Measurements from ENCODE around the gene MGMT. TPM values are rescaled to one million over a fixed set of nuclear protein-coding genes. Genes with fewer than 3 reads are reported as not detected.

MGMT gene
- total RNA-seq, 2 donors from 2014 or later = 18.7 to 22.4 TPM

DNA sequence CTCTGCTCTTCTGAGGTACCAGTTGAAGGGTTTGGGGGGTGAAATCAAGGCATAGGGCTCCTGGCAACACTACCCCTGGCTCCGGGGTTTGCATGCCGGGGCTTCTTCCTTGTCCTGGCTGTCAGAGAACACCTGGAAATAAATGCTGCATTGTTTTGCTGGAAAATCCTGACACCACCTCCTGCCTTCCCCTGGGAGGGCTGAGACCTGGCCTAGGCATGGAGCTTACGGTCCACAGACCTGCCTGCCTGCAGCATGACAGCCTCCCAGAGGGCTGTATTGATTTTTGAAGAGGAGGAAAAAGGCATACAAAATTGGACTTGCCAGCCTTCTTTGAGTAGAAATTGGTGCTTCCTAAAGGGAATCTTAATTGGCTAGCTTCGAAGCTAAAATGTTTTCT, 227.1 kb downstream of the MGMT start:
- Mint-ChIP-seq H3K9me3 (no peaks in the 10 kb centered on the region), H3K36me3 (ENCODE audit: low read depth) (no peaks in the 10 kb centered on the region), H3K4me3 (no peak overlapping the region), H3K4me1 (peaks cover 5% of the 10 kb centered on the region), H3K27ac (no peak overlapping the region), H3K27me3 (no peaks in the 10 kb centered on the region)
- ATAC-seq (replicated peaks) = no peak

DNA sequence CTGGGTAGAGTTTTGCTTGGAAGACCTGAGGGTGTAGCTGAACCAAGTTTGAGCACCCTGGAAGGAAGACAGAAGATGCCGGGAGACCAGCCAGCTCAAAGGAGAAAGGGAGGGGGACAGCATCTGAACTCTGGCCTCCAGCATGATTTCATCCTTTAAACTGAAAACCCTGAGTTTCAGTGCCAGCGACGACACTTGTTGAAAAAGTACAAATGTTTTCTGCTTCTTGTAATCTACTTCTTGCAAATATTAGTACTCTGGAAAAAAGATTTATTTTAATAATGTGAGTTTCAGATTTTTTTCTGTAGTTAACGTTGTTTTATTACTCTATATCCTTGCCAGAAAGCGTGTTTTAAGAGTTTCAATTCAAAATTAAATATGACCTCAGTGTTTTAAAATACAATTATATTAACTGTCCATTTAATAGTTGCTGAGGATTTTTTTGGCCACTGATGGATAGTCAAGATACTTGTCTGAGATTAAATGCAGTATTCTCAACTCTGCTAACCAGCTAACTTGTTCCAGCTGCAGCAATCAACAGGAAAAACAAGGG, 227.7 kb downstream of the MGMT start:
- peaks cover 5% of the 10 kb centered on the region for H3K4me1 Mint-ChIP-seq
- H3K27ac Mint-ChIP-seq = no peak overlapping the region
- no peaks in the 10 kb centered on the region for H3K9me3 Mint-ChIP-seq
- no peaks in the 10 kb centered on the region for H3K27me3 Mint-ChIP-seq
- H3K4me3 Mint-ChIP-seq = no peak overlapping the region
- no peaks in the 10 kb centered on the region for H3K36me3 Mint-ChIP-seq (ENCODE audit: low read depth)
- ATAC-seq (replicated peaks) = no peak

DNA sequence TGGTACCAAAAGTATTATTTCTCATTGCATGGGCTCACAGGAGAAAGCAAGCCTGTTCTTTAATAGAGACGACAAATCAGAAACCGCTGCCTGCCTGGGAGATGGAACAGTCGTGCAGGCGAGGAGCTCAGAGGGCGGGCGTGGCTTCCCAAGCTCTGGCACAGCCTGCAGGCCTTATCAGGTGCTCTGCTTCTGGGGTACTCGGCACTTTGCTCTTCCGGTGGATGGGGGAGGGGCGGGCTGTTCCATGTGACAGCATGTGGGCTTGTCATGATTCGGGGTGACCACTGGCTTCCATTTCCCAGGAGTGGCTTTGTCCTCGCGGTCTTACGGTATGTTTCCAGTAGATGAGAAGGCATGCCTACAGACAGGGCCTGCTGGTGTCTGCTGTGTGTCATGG, 228.6 kb downstream of the MGMT start:
- H3K4me1 Mint-ChIP-seq = peaks cover under 1% of the 10 kb centered on the region
- H3K4me3 Mint-ChIP-seq = no peak overlapping the region
- no peaks in the 10 kb centered on the region for H3K27me3 Mint-ChIP-seq
- ATAC-seq (replicated peaks) = no peak
- H3K27ac Mint-ChIP-seq = no peak overlapping the region
- H3K36me3 Mint-ChIP-seq (ENCODE audit: low read depth) = no peaks in the 10 kb centered on the region
- no peaks in the 10 kb centered on the region for H3K9me3 Mint-ChIP-seq

DNA sequence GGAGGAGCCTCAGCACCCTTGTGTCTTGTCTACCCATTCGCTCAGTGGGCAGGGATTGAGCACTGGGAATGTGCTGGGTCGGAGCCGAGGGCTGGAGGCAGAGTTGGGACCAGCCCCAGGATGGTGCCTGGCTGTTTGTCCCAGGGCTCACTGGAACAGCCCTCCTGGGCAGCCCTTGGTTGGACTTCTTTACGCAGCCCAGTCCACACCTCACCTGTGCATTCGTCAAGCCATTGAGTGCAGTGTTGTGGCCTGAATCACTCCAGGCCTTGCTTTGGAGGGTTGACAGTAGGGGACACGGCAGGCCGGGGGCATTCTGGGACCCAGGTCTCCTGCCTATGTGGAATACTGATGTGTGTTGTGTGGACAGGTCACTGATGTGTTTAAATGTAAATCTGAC, 229.6 kb downstream of the MGMT start:
- Mint-ChIP-seq H3K27me3 (no peaks in the 10 kb centered on the region), H3K9me3 (no peaks in the 10 kb centered on the region), H3K36me3 (ENCODE audit: low read depth) (peaks cover 4% of the 10 kb centered on the region), H3K4me1 (no peaks in the 10 kb centered on the region), H3K4me3 (no peak overlapping the region), H3K27ac (no peak overlapping the region)
- ATAC-seq (replicated peaks) = no peak

DNA sequence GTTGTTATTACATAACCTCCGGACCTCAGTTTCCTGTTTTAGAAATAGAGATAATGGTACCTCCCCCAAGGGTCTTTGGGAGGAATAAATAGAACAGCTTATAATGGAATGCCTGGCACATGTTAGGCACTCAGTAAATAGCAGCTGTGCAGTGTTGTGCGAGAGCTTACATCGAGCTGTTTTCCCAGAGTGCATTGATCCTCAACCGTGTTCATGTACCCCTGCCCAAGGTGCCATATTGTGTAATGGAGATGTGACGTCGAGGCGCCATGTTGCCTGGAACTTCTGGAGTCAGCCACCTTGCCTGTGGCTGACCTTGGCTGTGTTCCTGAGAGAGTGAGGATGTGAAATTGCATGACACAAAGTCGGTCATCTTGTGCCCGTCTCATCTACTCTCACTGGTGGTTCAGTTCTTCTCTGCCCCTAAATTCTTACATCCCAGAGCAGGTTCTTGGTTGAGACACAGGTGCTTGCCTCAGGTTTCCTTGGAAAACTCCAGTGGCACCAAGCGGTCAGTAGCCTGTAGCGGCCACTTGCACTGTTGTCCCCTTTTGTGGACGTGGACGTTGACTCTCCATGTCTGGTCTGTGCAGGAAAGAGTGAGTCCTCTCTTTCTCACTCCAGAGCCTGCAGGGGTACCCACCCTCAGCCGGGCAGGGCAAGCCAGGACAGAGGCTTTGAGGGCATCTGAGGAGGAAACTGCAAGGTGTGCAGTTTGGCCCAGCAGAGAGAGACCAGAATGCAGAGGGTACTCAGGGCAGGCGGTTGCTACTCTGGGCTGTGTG, 230.6 kb downstream of the MGMT start:
- Mint-ChIP-seq H3K27me3 (no peaks in the 10 kb centered on the region), H3K4me1 (no peaks in the 10 kb centered on the region), H3K27ac (no peak overlapping the region), H3K9me3 (no peaks in the 10 kb centered on the region), H3K36me3 (ENCODE audit: low read depth) (peaks cover 6% of the 10 kb centered on the region), H3K4me3 (no peak overlapping the region)
- ATAC-seq (replicated peaks) = no peak

DNA sequence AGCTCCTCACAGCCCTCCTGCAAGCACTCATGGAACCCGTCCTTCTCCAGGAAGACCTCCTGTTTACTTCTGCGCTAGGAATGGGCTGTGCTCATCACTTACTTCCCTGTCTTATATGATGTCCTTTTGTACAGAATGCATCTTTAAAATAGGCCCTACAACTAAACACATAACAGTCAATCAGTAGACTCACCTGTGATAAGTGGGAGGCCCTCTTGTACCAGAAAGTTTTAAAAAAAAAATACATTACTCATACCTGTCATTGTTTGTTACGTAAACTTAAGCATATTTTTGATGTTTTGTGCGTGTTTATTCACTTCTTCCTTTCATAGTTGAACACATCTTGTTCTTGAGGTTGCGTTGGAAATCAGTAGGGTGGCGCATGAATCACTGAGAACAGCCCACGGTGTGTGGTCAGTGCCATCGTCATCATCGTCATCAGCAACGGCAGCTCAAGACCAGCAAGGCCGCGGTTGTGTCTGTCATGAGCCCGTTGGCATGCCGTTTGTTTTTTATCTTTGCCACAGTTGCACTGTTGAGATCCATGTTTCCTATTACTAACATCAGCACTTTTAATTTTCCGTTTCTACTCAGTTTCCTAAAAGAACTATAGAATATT, 232.8 kb downstream of the MGMT start:
- Mint-ChIP-seq H3K9me3 (no peaks in the 10 kb centered on the region), H3K27ac (no peak overlapping the region), H3K27me3 (no peaks in the 10 kb centered on the region), H3K4me3 (no peak overlapping the region), H3K36me3 (ENCODE audit: low read depth) (peaks cover 6% of the 10 kb centered on the region), H3K4me1 (peaks cover 4% of the 10 kb centered on the region)
- ATAC-seq (replicated peaks) = peak; percentile 80

DNA sequence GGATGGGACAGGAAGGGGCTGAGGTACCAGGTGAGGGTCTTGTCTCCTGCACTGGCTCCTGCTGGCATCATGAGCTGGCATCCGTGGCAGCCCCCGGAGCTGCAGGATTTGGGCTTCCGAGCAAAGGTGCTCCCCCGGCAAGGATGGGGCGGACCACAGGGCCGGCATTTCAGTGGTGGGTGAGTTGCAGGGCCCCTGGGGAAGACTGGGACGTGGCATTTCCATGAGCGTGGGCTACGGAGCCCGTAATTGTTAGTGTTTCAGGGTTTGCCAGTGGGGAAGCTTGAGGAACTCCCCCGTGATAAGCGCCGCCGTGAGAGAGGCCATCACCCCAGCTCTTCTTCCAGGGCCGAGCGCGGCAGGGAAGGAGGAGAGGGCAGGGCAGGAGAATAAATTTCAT, 235.6 kb downstream of the MGMT start:
- no peak overlapping the region for H3K27ac Mint-ChIP-seq
- no peaks in the 10 kb centered on the region for H3K27me3 Mint-ChIP-seq
- ATAC-seq (replicated peaks) = no peak
- H3K9me3 Mint-ChIP-seq = no peaks in the 10 kb centered on the region
- no peak overlapping the region for H3K4me3 Mint-ChIP-seq
- peaks cover 14% of the 10 kb centered on the region for H3K36me3 Mint-ChIP-seq (ENCODE audit: low read depth)
- H3K4me1 Mint-ChIP-seq = peaks cover 4% of the 10 kb centered on the region

DNA sequence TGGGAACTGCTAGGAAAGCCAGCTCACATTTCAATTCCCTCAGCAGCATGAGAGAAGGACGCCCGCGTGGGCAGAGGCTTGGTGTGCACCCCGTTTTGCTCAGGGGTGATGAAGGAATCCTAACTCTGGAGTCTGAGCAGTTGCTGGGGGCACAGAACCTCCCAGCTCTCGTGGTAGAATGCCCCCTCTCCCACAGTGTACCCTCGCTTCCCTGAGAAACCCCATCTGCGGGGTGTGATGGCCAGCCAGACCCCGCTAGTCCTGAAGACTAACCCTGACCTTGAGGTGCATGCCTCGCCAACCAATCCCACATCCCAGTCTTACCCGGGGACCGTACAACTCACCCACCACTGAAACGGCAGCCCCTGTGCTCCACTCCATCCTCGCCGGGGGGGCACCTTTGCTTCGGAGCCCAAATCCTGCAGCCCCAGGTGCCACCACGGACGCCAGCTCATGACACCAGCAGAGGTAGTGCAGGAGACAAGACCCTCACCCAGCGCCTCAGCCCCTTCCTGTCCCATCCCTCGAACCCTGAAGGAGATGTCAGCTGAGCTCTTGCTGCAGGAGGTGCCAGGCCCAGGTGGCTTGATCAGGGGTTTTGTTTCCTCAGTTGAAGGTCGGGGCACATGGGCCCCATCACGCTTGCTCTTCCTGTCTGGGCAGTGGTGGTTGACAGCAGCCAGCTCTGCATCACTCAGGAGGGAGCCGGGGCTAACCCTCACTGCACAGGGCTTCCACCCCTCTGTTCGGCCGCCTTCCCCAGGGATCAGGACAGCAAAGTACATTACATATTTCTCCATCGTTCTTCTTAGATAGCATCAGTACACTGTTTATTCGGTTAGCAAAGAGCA, 236.5 kb downstream of the MGMT start:
- Mint-ChIP-seq H3K9me3 (no peaks in the 10 kb centered on the region), H3K4me3 (no peak overlapping the region), H3K27me3 (no peaks in the 10 kb centered on the region), H3K36me3 (ENCODE audit: low read depth) (peaks cover 23% of the 10 kb centered on the region), H3K27ac (no peak overlapping the region), H3K4me1 (peaks cover 4% of the 10 kb centered on the region)
- no peak for ATAC-seq (replicated peaks)

DNA sequence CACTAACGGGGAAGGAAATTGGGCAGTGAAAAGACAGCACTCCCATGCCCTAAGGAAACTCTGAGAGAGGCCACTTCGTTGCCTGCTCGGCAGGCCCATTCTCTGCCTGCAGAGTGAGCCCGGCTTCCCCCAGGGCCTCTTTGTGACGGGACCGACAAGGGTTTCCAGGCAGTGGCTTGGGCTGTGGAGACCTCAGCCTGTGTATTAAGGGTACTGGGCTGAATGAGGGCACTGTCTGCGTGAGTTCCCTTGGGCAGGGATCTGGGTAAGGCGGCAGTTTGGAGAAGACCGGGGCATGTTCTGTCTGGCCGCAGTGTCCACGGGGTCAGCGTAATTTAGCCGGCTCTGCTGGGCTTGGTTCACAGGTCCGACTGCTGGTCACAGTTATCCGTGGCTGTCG, 237.2 kb downstream of the MGMT start:
- H3K36me3 Mint-ChIP-seq (ENCODE audit: low read depth) = peaks cover 29% of the 10 kb centered on the region
- peaks cover 4% of the 10 kb centered on the region for H3K4me1 Mint-ChIP-seq
- H3K4me3 Mint-ChIP-seq = no peak overlapping the region
- no peaks in the 10 kb centered on the region for H3K27me3 Mint-ChIP-seq
- H3K27ac Mint-ChIP-seq = no peak overlapping the region
- ATAC-seq (replicated peaks) = no peak
- no peaks in the 10 kb centered on the region for H3K9me3 Mint-ChIP-seq

DNA sequence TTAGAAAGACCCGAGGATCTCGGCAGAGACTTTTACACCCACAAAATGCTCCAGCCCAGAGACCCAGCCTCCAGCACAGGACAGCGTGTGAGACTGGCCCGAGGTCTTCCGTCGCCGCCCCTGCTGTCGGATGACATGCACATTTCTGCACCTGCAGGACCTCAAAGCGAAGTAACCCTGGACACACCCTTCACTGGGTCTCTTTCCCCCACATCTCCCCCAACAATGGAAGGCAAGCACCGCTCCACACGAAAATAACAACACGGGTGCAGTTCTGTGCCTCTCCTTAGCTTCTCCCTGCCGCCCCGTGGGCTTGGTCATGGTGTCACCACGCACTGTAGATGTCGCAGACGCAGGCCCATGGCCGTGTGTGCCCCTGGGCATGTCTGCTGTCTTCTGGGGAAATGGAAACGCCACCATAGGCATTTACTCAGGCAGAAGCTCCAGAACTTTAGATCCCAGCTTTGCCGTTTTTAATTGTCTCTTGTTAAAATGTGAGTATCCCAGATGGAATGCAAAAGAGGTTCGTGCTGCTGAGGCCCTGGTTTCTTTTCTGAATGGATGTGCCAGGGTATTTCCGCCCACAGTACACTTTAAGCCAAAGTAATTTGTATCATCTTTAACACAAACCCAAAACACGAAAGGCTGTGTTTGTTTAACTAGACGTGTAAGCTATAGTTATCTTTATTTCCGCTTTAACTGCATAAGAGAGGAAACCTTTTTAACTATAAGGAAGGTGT, 237.9 kb downstream of the MGMT start:
- Mint-ChIP-seq H3K27me3 (no peaks in the 10 kb centered on the region), H3K36me3 (ENCODE audit: low read depth) (peaks cover 32% of the 10 kb centered on the region), H3K27ac (no peak overlapping the region), H3K4me1 (peaks cover 4% of the 10 kb centered on the region), H3K9me3 (no peaks in the 10 kb centered on the region), H3K4me3 (no peak overlapping the region)
- no peak for ATAC-seq (replicated peaks)

DNA sequence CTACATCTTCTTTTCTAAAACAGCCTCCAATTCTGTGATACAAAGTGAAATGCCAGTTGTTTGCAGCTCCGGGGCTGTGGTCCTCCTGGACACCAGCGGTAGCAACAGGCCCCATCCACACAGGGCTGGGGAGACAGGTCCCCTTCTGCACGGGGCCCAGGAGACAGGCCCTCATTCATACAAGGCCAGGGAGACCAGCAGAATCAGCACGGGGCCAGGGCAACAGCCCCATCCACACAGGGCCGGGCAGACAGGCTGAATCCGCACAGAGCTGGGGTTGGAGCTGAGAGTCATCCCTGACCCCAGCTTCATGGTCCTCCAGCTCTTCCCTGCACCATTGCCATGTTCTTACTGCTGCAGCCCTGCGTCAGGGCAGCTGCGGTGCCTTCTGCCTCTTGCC, 238.6 kb downstream of the MGMT start:
- no peak overlapping the region for H3K4me3 Mint-ChIP-seq
- no peak overlapping the region for H3K27ac Mint-ChIP-seq
- no peak for ATAC-seq (replicated peaks)
- H3K27me3 Mint-ChIP-seq = no peaks in the 10 kb centered on the region
- H3K9me3 Mint-ChIP-seq = no peaks in the 10 kb centered on the region
- H3K4me1 Mint-ChIP-seq = peaks cover 4% of the 10 kb centered on the region
- H3K36me3 Mint-ChIP-seq (ENCODE audit: low read depth) = peaks cover 32% of the 10 kb centered on the region

DNA sequence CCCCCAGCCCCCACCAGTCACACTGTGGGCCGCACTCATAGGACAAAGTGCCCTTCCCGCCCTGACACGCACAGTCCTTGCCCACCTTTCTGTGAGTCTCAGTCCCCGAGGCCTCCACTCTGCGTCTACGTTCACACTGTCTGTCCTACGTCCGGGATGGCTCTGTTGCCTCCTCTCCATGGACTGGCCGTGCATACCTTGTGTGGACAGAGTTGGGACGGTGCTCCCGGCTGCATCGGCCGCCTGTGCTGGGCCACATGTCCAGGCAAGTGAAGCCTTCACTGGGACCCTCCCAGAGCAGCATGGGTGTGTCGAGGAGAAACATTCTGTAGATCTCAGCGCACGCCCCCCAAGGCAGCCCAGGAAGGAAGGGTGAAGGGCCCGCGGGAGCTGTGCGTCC, 239.0 kb downstream of the MGMT start:
- ATAC-seq (replicated peaks) = no peak
- H3K4me3 Mint-ChIP-seq = no peak overlapping the region
- H3K27me3 Mint-ChIP-seq = no peaks in the 10 kb centered on the region

DNA sequence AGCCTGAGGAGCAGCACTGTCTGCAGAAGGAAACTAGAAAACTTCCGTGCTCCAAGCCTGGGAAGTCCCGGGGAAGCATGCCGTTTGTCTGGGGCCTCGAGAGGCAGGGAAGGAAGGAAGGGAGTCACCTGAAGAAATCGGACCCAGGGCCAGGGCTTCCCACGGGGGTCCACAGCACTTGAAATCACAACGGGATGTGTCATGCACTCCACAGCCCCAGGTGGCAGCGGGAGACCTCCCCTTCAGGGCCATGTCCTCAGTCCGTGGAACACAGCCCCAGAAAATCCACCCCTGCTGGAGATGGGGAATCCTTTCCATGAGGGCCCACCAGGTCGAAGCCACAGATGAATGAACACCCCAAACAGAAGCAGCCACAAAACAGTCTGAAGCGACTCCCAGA, 239.5 kb downstream of the MGMT start:
- Mint-ChIP-seq H3K4me3 (no peak overlapping the region), H3K36me3 (ENCODE audit: low read depth) (peaks cover 37% of the 10 kb centered on the region), H3K27ac (no peak overlapping the region), H3K9me3 (no peaks in the 10 kb centered on the region), H3K4me1 (peaks cover 4% of the 10 kb centered on the region), H3K27me3 (no peaks in the 10 kb centered on the region)
- ATAC-seq (replicated peaks) = no peak

More for the DNA sequence above, 239.0 kb downstream of the MGMT start:
- peaks cover 35% of the 10 kb centered on the region for H3K36me3 Mint-ChIP-seq (ENCODE audit: low read depth)
- H3K4me1 Mint-ChIP-seq = peaks cover 4% of the 10 kb centered on the region
- H3K9me3 Mint-ChIP-seq = no peaks in the 10 kb centered on the region
- H3K27ac Mint-ChIP-seq = no peak overlapping the region
